H1 (cell line): ENCODE data around the gene SOBP. TPM values are rescaled to one million over a fixed set of nuclear protein-coding genes. Genes with fewer than 3 reads are reported as not detected.

Experiments
- CTCF ChIA-PET: fragments of 300-600 bp; sonication (Branson Sonifier 250); formaldehyde crosslinking; loops from one replicate; lab custom pipeline; 2021; ENCODE audit not compliant: partially characterized antibody; lab: Charles Lee
- POLR2A ChIA-PET: fragments of 300-600 bp; sonication (Branson Sonifier 250); formaldehyde crosslinking; loops from one replicate; lab custom pipeline; 2021; ENCODE audit warnings: inconsistent platforms; ENCODE audit not compliant: partially characterized antibody; lab: Charles Lee
- DNase-seq, 2 experiments: peaks; one replicate each; pipeline versions ENCODE4 v3.0.0 to v3.0.0-alpha.2; 2010 to 2022; ENCODE audit warnings: low spot score in 2 of 2, low read depth in 1 of 2, mixed read lengths in 1 of 2
- FAIRE-seq: peaks from 2 replicates; lab custom pipeline; 2011; peaks lifted over from hg19 to GRCh38; lab: Jason Lieb, UNC
- H2AFZ ChIP-seq: 2 replicates; pipeline ENCODE4 v1.8.1; 2012; ENCODE audit warnings: low read length, inconsistent platforms
- H2AK5ac ChIP-seq: 2 replicates; pipeline ENCODE4 v1.6.1; 2013; ENCODE audit warnings: low read depth, low read length
- H2BK120ac ChIP-seq: replicated peaks from 2 replicates; pipeline ENCODE3; 2013; ENCODE audit warnings: low read depth, low read length, inconsistent platforms
- H2BK12ac ChIP-seq: 2 replicates; pipeline ENCODE4 v1.6.1; 2013; ENCODE audit warnings: low read depth, low read length
- H2BK15ac ChIP-seq: 2 replicates; pipeline ENCODE4 v1.6.1; 2013; ENCODE audit warnings: low read length
- H2BK20ac ChIP-seq: 2 replicates; pipeline ENCODE4 v1.6.1; 2013; ENCODE audit warnings: low read length
- H2BK5ac ChIP-seq: 2 replicates; pipeline ENCODE4 v1.6.1; 2013; ENCODE audit warnings: low read depth, low read length
- H3K14ac ChIP-seq: 2 replicates; pipeline ENCODE4 v1.6.1; 2013; ENCODE audit warnings: inconsistent platforms; ENCODE audit not compliant: insufficient read length
- H3K18ac ChIP-seq: 2 replicates; pipeline ENCODE4 v1.6.1; 2013; ENCODE audit warnings: low read length; ENCODE audit errors: extremely low read depth
- H3K23ac ChIP-seq: 2 replicates; pipeline ENCODE4 v1.6.1; 2013; ENCODE audit warnings: inconsistent platforms; ENCODE audit not compliant: insufficient read length
- H3K23me2 ChIP-seq: 2 replicates; pipeline ENCODE4 v1.6.1; 2013; ENCODE audit warnings: low read depth, low read length
- H3K27ac ChIP-seq: 2 replicates; pipeline ENCODE4 v1.6.1; 2011; ENCODE audit warnings: low read depth, low read length, inconsistent platforms
- H3K27me3 ChIP-seq, 4 experiments: replicated peaks in 1 of 4; 1 replicate in 1 of 4; 2 replicates in 3 of 4; pipeline versions ENCODE4 v1.6.1 to v1.8.1; 2011 to 2013; ENCODE audit warnings: low read length in 3 of 4, mild to moderate bottlenecking in 3 of 4, inconsistent platforms in 2 of 4, mixed read lengths in 2 of 4, moderate library complexity in 1 of 4; ENCODE audit not compliant: control insufficient read depth in 3 of 4, insufficient read depth in 3 of 4; ENCODE audit errors: extremely low read depth in 1 of 4
- H3K36me3 ChIP-seq, 4 experiments: 2 replicates each; pipeline versions ENCODE4 v1.6.1 to v1.8.1; 2011 to 2013; ENCODE audit warnings: mild to moderate bottlenecking in 4 of 4, low read length in 3 of 4, moderate library complexity in 2 of 4, control low read depth in 1 of 4, inconsistent platforms in 1 of 4; ENCODE audit not compliant: insufficient read depth in 4 of 4, control insufficient read depth in 2 of 4
- H3K4ac ChIP-seq: replicated peaks from 2 replicates; pipeline ENCODE3; 2013; ENCODE audit warnings: low read length, low read depth, mixed read lengths, inconsistent platforms; ENCODE audit not compliant: insufficient read length
- H3K4me1 ChIP-seq, 4 experiments: replicated peaks in 1 of 4; 1 replicate in 1 of 4; 2 replicates in 3 of 4; pipeline versions ENCODE4 v1.6.1 to v1.8.1; 2011 to 2013; ENCODE audit warnings: low read length in 3 of 4, inconsistent platforms in 2 of 4, mixed read lengths in 1 of 4; ENCODE audit not compliant: insufficient read depth in 4 of 4, control insufficient read depth in 3 of 4
- H3K4me2 ChIP-seq, 2 experiments: 2 replicates each; pipeline versions ENCODE4 v1.6.1 to v1.8.1; 2011 to 2013; ENCODE audit warnings: low read depth in 2 of 2, low read length in 2 of 2, control low read depth in 1 of 2, inconsistent platforms in 1 of 2, mild to moderate bottlenecking in 1 of 2; ENCODE audit not compliant: insufficient read depth in 1 of 2
- H3K4me3 ChIP-seq, 4 experiments: fragments of 200-600, 300-600 bp in 1 of 4; sonication (generic), shearing (Covaris generic), sonication (Bioruptor Twin) in 1 of 4; 2 replicates each; pipeline versions ENCODE4 v1.5.1 to v1.8.1; 2011 to 2016; ENCODE audit warnings: low read length in 4 of 4, low read depth in 3 of 4, control low read depth in 2 of 4, inconsistent platforms in 2 of 4, mild to moderate bottlenecking in 2 of 4, mixed read lengths in 1 of 4, moderate library complexity in 1 of 4; ENCODE audit not compliant: insufficient read depth in 2 of 4; ENCODE audit errors: extremely low read depth in 1 of 4
- H3K56ac ChIP-seq: replicated peaks from 2 replicates; pipeline ENCODE3; 2013; ENCODE audit warnings: low read depth, mild to moderate bottlenecking, mixed read lengths, low read length, inconsistent platforms; ENCODE audit not compliant: insufficient read length
- H3K79me1 ChIP-seq: 2 replicates; pipeline ENCODE4 v1.6.1; 2013; ENCODE audit warnings: low read depth, low read length, control low read depth
- H3K79me2 ChIP-seq, 2 experiments: 2 replicates each; pipeline versions ENCODE4 v1.6.1 to v1.8.1; 2012 to 2013; ENCODE audit warnings: low read length in 2 of 2, mild to moderate bottlenecking in 2 of 2, inconsistent platforms in 1 of 2; ENCODE audit not compliant: insufficient read depth in 2 of 2, control insufficient read depth in 1 of 2
- H3K9ac ChIP-seq, 4 experiments: replicated peaks in 1 of 4; 1 replicate in 1 of 4; 2 replicates in 3 of 4; pipeline versions ENCODE4 v1.6.1 to v1.8.1; 2011 to 2013; ENCODE audit warnings: low read depth in 3 of 4, low read length in 3 of 4, control low read depth in 2 of 4, mild to moderate bottlenecking in 2 of 4, moderate library complexity in 2 of 4, inconsistent platforms in 1 of 4; ENCODE audit errors: extremely low read depth in 1 of 4
- H3K9me3 ChIP-seq, 2 experiments: 2 replicates each; pipeline versions ENCODE4 v1.6.1 to v1.8.1; 2012 to 2013; ENCODE audit warnings: mild to moderate bottlenecking in 2 of 2, moderate library complexity in 2 of 2, control low read depth in 1 of 2, inconsistent platforms in 1 of 2, low read depth in 1 of 2, low read length in 1 of 2, mixed read lengths in 1 of 2; ENCODE audit not compliant: insufficient read depth in 2 of 2
- H4K20me1 ChIP-seq, 2 experiments: replicated peaks in 1 of 2; 2 replicates each; pipeline versions ENCODE3 to v1.8.1; 2011 to 2013; ENCODE audit warnings: inconsistent platforms in 2 of 2, low read length in 2 of 2, mild to moderate bottlenecking in 1 of 2; ENCODE audit not compliant: insufficient read depth in 2 of 2, control insufficient read depth in 1 of 2
- H4K5ac ChIP-seq: 2 replicates; pipeline ENCODE4 v1.6.1; 2013; ENCODE audit warnings: low read length, low read depth, mixed read lengths, inconsistent platforms; ENCODE audit not compliant: insufficient read length
- H4K8ac ChIP-seq: 2 replicates; pipeline ENCODE4 v1.8.0; 2013; ENCODE audit warnings: mild to moderate bottlenecking, moderate library complexity, low read length, inconsistent platforms; ENCODE audit not compliant: insufficient read depth; ENCODE audit errors: extremely low read depth
- H4K91ac ChIP-seq: replicated peaks from 2 replicates; pipeline ENCODE3; 2013; ENCODE audit warnings: low read length, mixed read lengths, inconsistent platforms; ENCODE audit not compliant: insufficient read length
- WGBS, 2 experiments: shearing (Covaris generic) in 1 of 2; methylation state at CpG; one replicate each; pipeline versions ENCODE4 v1.1.6 to v1.1.7; 2013 to 2015; ENCODE audit warnings: low lambda C conversion rate in 2 of 2, mixed read lengths in 2 of 2, inconsistent platforms in 1 of 2, low coverage in 1 of 2, missing lambda C conversion rate in 1 of 2; ENCODE audit not compliant: insufficient replicate concordance in 2 of 2, insufficient coverage in 1 of 2, insufficient read length in 1 of 2; ENCODE audit errors: extremely low coverage in 1 of 2, missing lambda C conversion rate in 1 of 2; 5-methylcytosine and 5-hydroxymethylcytosine counted together
- polyA plus RNA-seq, 7 experiments: library from polyadenylated mRNA; depleted of rRNA in 3 of 7; stranded (reverse) in 5 of 7; unstranded in 2 of 7; fragments of >200 nt in 5 of 7; fragments of 200-250 nt in 2 of 7; gene quantifications; 1 replicate in 5 of 7; 2 replicates in 1 of 7; 4 replicates in 1 of 7; pipeline versions ENCODE4 v1.2.1 to v1.2.3, GENCODE V29; 2011 to 2013; ENCODE audit warnings: missing spikeins in 2 of 7, mixed read lengths in 2 of 7
- total RNA-seq: library from RNA; stranded (reverse); fragmentation: NEBNext Ultra II Directional; extraction: Animal tissue kit (Norgen Biotek cat#: 25700); gene quantifications from 2 replicates; pipeline ENCODE4 v1.2.1, GENCODE V29; 2021

The SOBP gene
- total and polyA plus RNA-seq, 2 of the 8 experiments (the other 6 are each of a cell fraction or from before 2014, with no cell fraction given) = 0.45 to 6.2 TPM

GRCh38 chr6:107661291-107661690 lies 171.4 kb downstream of the SOBP start:
- H3K23ac ChIP-seq = no peak overlapping the region
- no peak overlapping the region for H2BK15ac ChIP-seq
- no peak overlapping the region for H3K4me2 ChIP-seq
- H2BK120ac ChIP-seq = no peak overlapping the region
- ChIA-PET POLR2A (no interaction called here), CTCF (interaction anchor here (1.2 kb wide), 1 partner anchor 57 kb away, joined by 3 read pairs; no protein-coding TSS in a partner anchor)
- H3K9me3 ChIP-seq = no peaks in the 10 kb centered on the region
- no peaks in the 10 kb centered on the region for H3K79me2 ChIP-seq
- no peaks in the 10 kb centered on the region for H4K20me1 ChIP-seq
- peaks cover 2 to 18% (median 7%) of the 10 kb centered on the region in 4 experiments for H3K4me1 ChIP-seq
- H3K4ac ChIP-seq = no peak overlapping the region
- no peak overlapping the region for H3K9ac ChIP-seq
- no peak overlapping the region for H2BK20ac ChIP-seq
- H3K56ac ChIP-seq = no peak overlapping the region
- no peak overlapping the region for H4K91ac ChIP-seq
- no peaks in the 10 kb centered on the region for H3K79me1 ChIP-seq
- no peak overlapping the region for H2AFZ ChIP-seq
- H3K23me2 ChIP-seq = no peaks in the 10 kb centered on the region
- no peaks in the 10 kb centered on the region for H3K27me3 ChIP-seq
- H3K36me3 ChIP-seq = no peaks in the 10 kb centered on the region; a peak in 1 of 8 replicates
- WGBS, 2 experiments = 89% methylated on average over 7 of the region's 7 CpGs; no CpG with 5 or more reads in 1 of the 2 experiments
- no peak overlapping the region for H2BK5ac ChIP-seq
- H3K18ac ChIP-seq = no peak overlapping the region
- H3K14ac ChIP-seq = no peak overlapping the region
- DNase-seq = no peak
- FAIRE-seq = no peak
- no peak overlapping the region for H3K4me3 ChIP-seq
- H2AK5ac ChIP-seq = no peak overlapping the region
- no peak overlapping the region for H4K8ac ChIP-seq
- H3K27ac ChIP-seq = no peak overlapping the region
- no peak overlapping the region for H4K5ac ChIP-seq
- H2BK12ac ChIP-seq = no peak overlapping the region
